GM19397 (cell line): ENCODE results near the gene PLEKHA3.
"Not testable (repeated sequence)": the region's sequence is repeated elsewhere in the genome, so short reads cannot be mapped to it uniquely, and the experiment has no call there.

Experiments used
- ATAC-seq: cut with Tn5 transposase; IDR thresholded peaks from one replicate; pipeline ENCODE4 v1.9.1; 2021; ENCODE audit warnings: mild to moderate bottlenecking, moderate library complexity; ENCODE audit not compliant: unreplicated experiment

Gene PLEKHA3

DNA sequence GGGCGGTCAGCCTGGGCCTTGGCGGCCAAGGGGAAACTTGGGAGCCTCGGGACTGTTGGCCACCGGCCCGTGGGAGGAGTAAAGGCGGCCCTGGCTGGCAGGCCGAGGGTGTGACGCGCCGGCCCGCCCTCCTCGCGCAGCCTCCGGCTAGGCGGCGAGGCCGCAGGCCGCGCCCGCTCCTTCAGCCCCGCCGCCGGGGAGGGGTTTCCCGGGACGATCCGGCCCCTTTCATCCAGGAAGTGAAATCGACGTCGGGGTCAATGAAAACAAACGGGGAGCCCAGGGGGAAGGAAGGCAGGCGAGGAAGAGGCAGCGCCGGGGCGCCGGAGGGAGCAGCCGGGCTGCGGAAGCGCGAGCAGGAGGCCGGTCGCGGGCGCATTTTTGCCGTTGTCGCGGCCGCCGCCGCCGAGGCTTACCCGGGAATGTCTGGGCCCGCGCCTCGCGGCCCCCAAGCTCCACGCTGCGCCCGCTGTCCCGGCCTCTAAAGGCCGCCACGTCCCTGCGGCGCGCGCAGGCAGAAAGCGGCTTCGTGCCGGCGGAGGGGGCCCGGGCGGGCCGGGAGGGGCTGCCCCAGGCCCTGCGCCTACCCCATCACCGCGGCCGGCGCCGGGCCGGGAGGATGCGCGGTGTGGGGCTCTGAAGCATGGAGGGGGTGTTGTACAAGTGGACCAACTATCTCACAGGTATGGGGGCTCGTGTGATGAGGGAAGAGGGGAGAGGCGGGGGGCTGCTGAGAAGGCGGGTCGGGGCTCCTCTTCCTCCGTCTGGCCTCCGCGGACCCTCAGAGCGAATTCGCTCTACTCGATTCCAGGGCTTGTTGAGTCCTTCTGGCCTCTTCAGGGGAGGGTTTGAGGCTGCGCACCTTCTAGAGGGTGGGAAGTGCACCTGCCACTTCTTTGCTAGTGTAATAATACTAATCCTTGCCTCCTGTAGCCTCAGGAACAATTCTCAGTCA is at the start of gene PLEKHA3:
PLEKHA3 (plus strand) TSS at position 231 of the 955 bp plus-strand sequence; CDS start at position 644, 413 bp downstream.
- peak; percentile 76 for ATAC-seq

DNA sequence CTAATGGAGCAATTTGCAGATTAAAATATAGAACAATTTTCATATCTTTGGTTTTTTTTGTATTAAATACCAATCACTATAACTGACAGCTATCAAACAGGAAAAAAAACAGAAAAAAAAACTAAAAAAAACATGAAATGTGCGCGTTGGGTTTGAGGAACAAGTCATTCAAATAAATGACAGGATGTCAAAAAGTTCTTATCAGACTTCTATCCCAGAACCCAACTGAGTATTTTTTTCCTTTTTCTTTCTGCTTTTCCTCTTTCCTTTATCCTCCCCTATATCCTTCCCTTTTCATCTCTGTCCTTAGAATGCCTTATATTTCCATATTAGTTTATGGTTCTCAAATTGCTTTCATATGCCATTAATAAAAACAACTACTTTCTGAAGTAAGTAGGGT is 43.6 kb upstream of the PLEKHA3 start:
- no peak for ATAC-seq

DNA sequence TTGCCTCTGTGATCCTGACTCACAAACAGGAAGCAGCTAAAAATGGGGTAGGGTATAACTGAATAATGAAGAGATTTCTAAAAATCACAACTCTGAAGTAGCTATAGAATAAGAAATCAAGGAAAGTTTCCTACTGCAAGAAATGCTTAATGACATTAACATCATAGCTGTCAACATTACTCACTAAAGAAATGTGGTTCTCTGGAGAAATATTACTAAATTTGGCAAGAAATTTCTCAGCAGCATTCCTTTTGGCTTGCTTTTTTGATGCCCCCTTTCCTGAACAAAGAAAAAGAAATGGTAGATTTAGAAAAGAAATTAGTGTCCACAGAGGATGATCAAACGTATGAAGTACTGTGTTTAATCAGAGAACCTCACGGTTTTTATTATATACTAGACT is 38.8 kb upstream of the PLEKHA3 start:
- no peak for ATAC-seq

DNA sequence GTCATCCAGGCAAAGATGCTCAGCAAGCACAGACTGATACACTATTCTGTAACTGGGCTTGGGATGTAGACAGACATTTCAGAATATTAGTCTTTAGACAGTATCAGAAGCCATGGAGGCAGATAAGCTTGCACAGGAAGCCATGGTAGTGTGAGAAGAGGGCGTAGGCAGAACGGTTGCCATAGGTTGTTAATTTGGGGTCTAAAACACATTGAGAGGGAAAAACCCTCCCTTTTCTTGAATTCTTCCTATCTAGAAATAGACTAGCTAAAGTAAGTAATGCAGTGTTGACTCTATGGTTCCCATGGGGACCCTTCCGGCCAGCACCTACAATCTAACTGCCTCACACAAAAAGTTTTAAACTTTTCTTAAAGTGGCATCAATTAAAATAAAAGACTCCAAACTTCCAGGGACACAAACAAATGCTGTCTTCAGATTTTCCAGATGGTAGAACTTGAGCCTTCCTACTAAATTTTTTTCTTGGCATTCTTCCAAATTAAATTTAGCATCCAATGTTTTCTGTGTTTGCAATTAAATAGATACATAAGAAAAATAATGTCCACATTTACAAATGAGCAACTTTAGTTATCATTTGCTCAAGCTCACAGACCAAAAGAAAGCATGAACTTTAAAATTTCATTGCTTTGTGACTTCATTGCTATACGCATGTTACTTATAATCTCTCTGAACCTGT is 31.1 kb upstream of the PLEKHA3 start:
- no peak for ATAC-seq

DNA sequence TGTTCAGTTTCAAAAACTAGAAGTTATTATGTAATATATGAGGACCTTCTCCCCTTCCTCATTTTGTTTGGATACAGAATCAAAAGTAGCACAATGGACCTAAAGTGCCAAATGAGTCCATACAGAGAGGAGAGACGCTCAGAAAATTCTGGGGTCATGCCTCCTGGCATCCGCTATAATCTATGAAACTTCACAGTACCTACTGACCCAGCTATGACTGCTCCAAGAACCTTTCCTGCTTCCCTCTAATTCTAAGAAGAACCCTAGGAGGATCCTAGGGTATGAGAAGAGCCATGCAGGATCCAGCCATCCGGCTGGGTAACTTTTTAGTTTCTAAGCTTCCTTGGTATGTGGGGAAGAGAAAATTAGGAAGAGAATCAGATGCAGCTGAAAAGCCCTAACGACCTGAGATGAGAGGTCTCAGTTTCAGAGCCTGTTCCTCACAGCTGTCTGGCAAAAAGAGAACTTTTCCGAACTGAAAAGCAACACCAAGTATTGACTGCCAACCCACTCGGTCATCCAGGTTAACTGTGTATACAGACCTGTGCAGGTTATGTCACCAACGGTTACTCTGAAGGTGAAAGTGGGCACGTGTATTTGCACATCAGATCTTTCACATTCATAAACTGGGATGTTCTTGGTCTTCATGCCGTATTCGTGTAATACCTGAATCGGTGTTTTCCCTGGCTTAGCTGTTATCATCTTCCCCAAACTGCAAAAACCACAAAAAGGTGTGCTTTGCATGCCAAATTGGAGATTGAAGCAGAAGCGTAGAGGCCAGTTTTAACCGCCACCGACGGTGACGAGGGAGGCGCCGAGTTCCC is 30.3 kb upstream of the PLEKHA3 start:
- ATAC-seq: no peak

GRCh38 chr2:178450524-178450773 is 29.8 kb upstream of the PLEKHA3 start:
- ATAC-seq: peak; percentile 53

DNA sequence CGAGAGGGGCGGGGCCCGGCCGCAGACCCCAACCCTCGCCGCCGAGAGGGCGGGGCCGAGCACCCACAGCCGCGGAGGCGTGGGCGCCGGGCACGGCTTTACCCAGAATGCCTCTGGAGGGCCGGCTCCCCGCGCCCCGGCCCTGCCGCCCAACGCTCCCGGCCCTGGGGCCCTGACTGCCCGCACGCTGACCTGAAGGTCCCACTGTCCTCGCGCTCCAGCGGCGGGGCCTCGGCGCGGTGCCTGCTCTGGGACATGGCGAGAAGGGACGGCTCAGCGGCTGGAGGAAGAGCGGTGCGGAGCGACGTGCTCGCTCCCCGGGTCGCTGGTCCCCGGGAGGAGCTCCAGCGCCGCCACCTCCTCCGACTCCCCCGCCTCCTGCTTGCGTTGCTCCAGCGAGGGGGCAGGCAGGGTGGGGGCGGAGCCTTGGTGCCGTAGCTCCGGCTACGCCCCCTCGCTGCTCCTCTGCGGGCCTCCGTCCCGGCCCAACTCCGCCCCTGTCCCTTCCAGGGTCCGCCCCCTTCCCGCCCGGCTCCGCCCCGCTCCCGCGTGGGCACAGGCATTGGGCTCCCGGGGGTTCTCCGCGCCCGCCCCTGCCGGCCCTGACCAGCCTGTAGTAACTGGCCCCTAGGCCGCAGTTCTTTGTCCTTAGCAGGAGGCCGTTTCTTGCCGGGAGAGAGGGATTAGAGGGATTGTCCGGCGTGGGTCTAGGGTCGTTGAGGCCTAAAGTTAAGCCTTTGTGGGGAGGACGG is 29.3 kb upstream of the PLEKHA3 start, which contains the start of the genes PJVK and PRKRA:
PJVK (plus strand) TSS at position 605 of the 752 bp plus-strand sequence. CDS start 2,032 bp downstream, outside the sequence.
PRKRA (minus strand) TSS at position 402 of the 752 bp plus-strand sequence; CDS start at position 257, 145 bp downstream.
- peak; percentile 88 for ATAC-seq

GRCh38 chr2:178452334-178452733 is 27.9 kb upstream of the PLEKHA3 start:
- ATAC-seq: no peak

DNA sequence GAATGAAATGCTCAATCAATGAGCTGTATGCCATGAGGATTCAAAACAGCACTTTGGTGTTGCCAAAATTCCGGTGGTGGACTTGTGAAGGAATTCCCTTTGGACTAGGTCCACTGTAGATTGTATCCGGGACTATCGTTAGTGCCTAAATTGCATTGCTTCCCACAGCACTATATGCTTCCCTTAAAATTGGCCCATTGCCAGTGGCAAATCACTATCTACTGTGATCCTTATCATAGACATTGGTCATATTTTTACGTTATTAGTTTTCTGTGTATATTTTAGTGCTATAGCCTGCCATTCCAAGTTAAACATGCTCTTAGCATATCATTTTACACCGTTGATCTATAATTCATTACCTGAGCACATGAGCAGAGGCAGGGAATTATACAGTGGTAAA is 27.4 kb upstream of the PLEKHA3 start:
- ATAC-seq: no peak

DNA sequence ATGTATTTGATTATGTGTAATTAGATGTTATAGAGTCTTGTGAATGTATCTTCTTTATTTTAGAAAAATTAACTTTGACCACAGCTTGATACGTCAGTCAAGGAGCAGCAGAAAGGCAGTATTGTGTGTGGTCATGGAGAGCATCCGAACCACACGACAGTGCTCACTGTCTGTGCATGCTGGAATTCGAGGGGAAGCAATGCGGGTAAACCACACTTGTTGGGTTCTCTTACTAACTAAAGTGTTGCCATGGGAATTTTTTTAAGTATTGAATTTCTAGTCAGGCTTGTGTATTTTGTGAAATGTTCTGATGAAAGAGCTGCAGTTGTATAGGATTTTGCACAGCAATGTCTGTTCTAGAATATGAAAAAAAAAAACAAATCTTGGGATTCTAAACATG is 24.3 kb upstream of the PLEKHA3 start:
- ATAC-seq: no peak

GRCh38 chr2:178457390-178457886 is 22.8 kb upstream of the PLEKHA3 start:
- no peak for ATAC-seq

- no peak for ATAC-seq
Observed at GRCh38 chr2:178469219-178469849, 10.9 kb upstream of the PLEKHA3 start.

- ATAC-seq: not testable (repeated sequence)
Observed at GRCh38 chr2:178471313-178471712, 8.9 kb upstream of the PLEKHA3 start.

DNA sequence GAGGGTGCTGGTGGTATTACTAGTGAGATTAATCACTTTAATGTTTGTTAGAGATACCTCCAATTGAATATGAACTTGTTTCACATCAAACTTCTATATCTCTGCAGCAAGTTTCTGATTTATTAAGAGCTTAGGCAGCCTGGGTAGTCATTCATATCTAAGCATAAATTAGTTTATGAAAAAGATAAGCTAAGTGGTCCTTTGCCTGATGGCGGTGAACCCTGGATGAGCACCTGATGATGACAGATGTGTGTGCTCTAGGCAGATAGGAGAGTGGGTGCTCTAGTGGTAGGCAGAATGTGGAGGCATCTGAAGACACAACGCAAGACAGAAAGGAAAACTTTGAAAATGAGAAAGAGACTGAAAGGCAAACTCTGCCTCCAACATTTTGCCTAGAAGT is 6.9 kb upstream of the PLEKHA3 start:
- ATAC-seq: no peak

- ATAC-seq: no peak
Observed at GRCh38 chr2:178473931-178474330, 6.3 kb upstream of the PLEKHA3 start.

GRCh38 chr2:178474560-178474959 is 5.7 kb upstream of the PLEKHA3 start:
- no peak for ATAC-seq

- ATAC-seq: no peak
Observed at GRCh38 chr2:178476477-178476876, 3.8 kb upstream of the PLEKHA3 start.

DNA sequence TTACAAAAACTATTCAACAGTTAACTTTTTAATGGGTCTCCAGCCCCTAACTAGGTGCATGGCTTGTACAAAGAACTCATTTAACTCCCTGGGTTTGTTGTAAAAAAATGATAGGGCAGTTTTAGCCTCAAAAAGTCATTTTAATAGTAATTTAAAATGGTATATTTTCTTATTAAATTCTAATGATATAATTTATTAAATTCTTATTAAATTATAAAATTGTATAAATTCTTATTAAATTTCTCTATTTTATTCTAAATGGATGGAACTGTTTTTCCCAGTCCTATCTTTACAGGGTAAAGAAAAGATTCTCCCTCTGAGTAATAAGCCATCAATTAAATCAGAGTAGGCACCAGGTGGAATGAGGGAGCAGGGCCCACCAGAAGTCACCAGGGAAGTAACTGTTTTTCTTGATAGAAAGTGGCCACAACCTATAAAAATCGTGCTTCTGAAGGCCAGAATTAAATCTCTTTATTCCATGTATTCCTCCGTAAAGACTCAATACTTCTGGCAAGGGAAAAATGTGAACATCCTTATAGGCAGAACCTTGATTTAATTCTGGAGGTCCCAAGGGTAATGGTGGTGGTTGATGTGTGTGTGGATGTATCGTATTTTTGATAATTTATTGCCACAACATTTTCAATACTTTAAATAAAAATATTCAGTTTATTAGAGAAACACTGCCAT is 2.7 kb upstream of the PLEKHA3 start:
- ATAC-seq: no peak

DNA sequence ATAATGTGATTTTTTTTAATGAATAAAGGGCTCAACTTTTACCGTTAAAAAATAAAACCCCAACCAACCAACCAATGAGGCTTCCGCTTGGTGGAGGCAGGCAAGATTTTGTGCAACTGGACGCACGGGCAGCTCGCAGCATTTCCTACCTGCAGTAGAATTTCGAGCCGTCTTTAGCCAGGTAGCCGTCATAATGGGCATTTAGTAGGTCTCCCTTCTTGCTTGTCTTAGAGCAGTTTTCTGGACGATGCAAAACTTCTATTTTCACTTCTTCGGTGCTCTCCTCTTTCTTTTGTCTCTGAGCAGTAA is 2.2 kb upstream of the PLEKHA3 start:
- ATAC-seq: no peak
